Measurements from ENCODE around the gene CRB2. TPM values are rescaled to one million over a fixed set of nuclear protein-coding genes. Genes with fewer than 3 reads are reported as not detected.

CRB2 gene
- total and polyA plus RNA-seq, 2 donors, result 0.42 to 0.51 TPM

- H3K4me3 ChIP-seq (ENCODE audit: low read depth, low read length), result no peak overlapping the region
- no peaks in the 10 kb centered on the region for H3K36me3 ChIP-seq (ENCODE audit: insufficient read depth)
- H3K4me1 ChIP-seq (ENCODE audit: insufficient read depth), result no peaks in the 10 kb centered on the region
- no peak for DNase-seq (ENCODE audit: extremely low spot score)
- no peak overlapping the region for H3K27ac ChIP-seq (ENCODE audit: low read depth)
- 91% methylated on average over 29 of the region's 29 CpGs for WGBS
These were observed 14.7 kb downstream of the CRB2 start for GRCh38 chr9:123370526-123371227.

DNA sequence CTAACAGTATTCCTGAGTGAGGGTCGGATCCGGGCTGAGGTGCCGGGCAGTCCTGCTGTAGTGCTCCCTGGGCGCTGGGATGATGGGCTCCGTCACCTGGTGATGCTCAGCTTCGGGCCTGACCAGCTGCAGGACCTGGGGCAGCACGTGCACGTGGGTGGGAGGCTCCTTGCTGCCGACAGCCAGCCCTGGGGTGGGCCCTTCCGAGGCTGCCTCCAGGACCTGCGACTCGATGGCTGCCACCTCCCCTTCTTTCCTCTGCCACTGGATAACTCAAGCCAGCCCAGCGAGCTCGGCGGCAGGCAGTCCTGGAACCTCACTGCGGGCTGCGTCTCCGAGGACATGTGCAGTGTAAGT is 15.2 kb downstream of the CRB2 start:
- Histone ChIP-seq H3K4me1 (ENCODE audit: insufficient read depth) (no peaks in the 10 kb centered on the region), H3K4me3 (ENCODE audit: low read depth, low read length) (no peak overlapping the region), H3K27ac (ENCODE audit: low read depth) (no peak overlapping the region), H3K36me3 (ENCODE audit: insufficient read depth) (no peaks in the 10 kb centered on the region)
- 88% methylated on average over 18 of the region's 18 CpGs for WGBS
- DNase-seq (ENCODE audit: extremely low spot score), result no peak

GRCh38 chr9:123371805-123372590 is 16.0 kb downstream of the CRB2 start:
- Histone ChIP-seq H3K4me3 (ENCODE audit: low read depth, low read length) (no peak overlapping the region), H3K4me1 (ENCODE audit: insufficient read depth) (no peaks in the 10 kb centered on the region), H3K27ac (ENCODE audit: low read depth) (no peak overlapping the region), H3K36me3 (ENCODE audit: insufficient read depth) (no peaks in the 10 kb centered on the region)
- WGBS, result 89% methylated on average over 14 of the region's 14 CpGs
- DNase-seq (ENCODE audit: extremely low spot score), result no peak

GRCh38 chr9:123372766-123373446 is 16.9 kb downstream of the CRB2 start:
- no peaks in the 10 kb centered on the region for H3K4me1 ChIP-seq (ENCODE audit: insufficient read depth)
- no peak overlapping the region for H3K27ac ChIP-seq (ENCODE audit: low read depth)
- H3K36me3 ChIP-seq (ENCODE audit: insufficient read depth), result no peaks in the 10 kb centered on the region
- 44% methylated on average over 58 of the region's 58 CpGs for WGBS
- no peak overlapping the region for H3K4me3 ChIP-seq (ENCODE audit: low read depth, low read length)
- no peak for DNase-seq (ENCODE audit: extremely low spot score)

DNA sequence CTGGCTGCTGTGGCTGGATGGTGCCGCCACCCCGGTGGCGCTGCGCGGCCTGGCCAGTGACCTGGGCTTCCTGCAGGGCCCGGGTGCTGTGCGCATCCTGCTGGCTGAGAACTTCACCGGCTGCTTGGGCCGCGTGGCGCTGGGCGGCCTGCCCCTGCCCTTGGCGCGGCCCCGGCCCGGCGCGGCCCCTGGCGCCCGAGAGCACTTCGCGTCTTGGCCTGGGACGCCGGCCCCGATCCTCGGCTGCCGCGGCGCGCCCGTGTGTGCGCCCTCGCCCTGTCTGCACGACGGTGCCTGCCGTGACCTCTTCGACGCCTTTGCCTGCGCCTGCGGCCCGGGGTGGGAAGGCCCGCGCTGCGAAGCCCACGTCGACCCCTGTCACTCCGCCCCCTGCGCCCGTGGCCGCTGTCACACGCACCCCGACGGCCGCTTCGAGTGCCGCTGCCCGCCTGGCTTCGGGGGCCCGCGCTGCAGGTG is 17.5 kb downstream of the CRB2 start:
- Histone ChIP-seq H3K27ac (ENCODE audit: low read depth) (no peak overlapping the region), H3K36me3 (ENCODE audit: insufficient read depth) (no peaks in the 10 kb centered on the region), H3K4me1 (ENCODE audit: insufficient read depth) (no peaks in the 10 kb centered on the region), H3K4me3 (ENCODE audit: low read depth, low read length) (no peak overlapping the region)
- DNase-seq (ENCODE audit: extremely low spot score), result no peak
- WGBS, result 6% methylated on average over 60 of the region's 60 CpGs

GRCh38 chr9:123373946-123374345 is 17.9 kb downstream of the CRB2 start:
- no peak overlapping the region for H3K4me3 ChIP-seq (ENCODE audit: low read depth, low read length)
- no peaks in the 10 kb centered on the region for H3K36me3 ChIP-seq (ENCODE audit: insufficient read depth)
- H3K27ac ChIP-seq (ENCODE audit: low read depth), result no peak overlapping the region
- DNase-seq (ENCODE audit: extremely low spot score), result no peak
- H3K4me1 ChIP-seq (ENCODE audit: insufficient read depth), result no peaks in the 10 kb centered on the region
- WGBS, result 13% methylated on average over 10 of the region's 10 CpGs

- WGBS, result 9% methylated on average over 14 of the region's 14 CpGs
- DNase-seq (ENCODE audit: extremely low spot score), result peak; percentile 26
- H3K4me1 ChIP-seq (ENCODE audit: insufficient read depth), result no peaks in the 10 kb centered on the region
- H3K4me3 ChIP-seq (ENCODE audit: low read depth, low read length), result no peak overlapping the region
- no peak overlapping the region for H3K27ac ChIP-seq (ENCODE audit: low read depth)
- H3K36me3 ChIP-seq (ENCODE audit: insufficient read depth), result no peaks in the 10 kb centered on the region
These were observed 19.6 kb downstream of the CRB2 start for GRCh38 chr9:123375469-123376132.

DNA sequence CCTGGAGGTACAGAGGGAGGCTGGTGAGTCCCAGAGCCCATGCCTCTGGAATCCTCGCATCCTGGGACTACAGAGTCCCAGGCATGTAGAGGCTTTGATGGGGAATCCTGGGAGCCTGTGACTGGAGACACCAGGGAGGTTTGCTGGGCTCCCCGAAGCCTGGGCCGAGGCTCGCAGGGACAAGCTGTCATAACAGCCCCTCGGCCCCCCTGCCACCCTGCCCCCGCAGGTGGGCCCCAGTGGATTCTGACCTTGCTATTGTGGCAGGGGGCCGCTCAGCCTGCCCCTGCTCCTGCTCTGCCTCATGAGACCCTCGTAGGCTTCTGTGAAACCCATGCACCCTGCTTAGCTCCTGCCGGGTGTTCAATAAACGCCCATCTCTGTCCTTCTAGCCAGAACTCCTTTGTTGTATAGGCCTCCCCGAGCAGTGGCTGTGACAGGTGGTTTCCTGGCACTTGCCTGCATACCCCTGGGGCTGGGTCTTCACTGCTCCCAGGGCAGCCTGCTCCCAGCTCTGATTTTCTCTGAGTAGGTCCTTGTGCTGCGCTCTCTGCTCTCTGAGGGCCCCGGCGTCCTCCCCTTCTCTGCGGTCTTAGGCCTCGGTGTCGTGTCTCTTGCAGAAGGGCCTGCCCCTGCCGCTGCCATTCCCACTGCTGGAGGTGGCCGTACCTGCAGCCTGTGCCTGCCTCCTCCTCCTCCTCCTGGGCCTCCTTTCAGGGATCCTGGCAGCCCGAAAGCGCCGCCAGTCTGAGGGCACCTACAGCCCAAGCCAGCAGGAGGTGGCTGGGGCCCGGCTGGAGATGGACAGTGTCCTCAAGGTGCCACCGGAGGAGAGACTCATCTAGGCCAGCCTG is 20.4 kb downstream of the CRB2 start:
- WGBS, result 74% methylated on average over 24 of the region's 24 CpGs
- Histone ChIP-seq H3K4me3 (ENCODE audit: low read depth, low read length) (no peak overlapping the region), H3K4me1 (ENCODE audit: insufficient read depth) (no peaks in the 10 kb centered on the region), H3K27ac (ENCODE audit: low read depth) (no peak overlapping the region), H3K36me3 (ENCODE audit: insufficient read depth) (no peaks in the 10 kb centered on the region)
- no peak for DNase-seq (ENCODE audit: extremely low spot score)

GRCh38 chr9:123377211-123377971 is 21.4 kb downstream of the CRB2 start:
- no peak overlapping the region for H3K4me3 ChIP-seq (ENCODE audit: low read depth, low read length)
- DNase-seq (ENCODE audit: extremely low spot score), result no peak
- WGBS, result 80% methylated on average over 21 of the region's 21 CpGs
- H3K36me3 ChIP-seq (ENCODE audit: insufficient read depth), result no peaks in the 10 kb centered on the region
- H3K4me1 ChIP-seq (ENCODE audit: insufficient read depth), result no peaks in the 10 kb centered on the region
- no peak overlapping the region for H3K27ac ChIP-seq (ENCODE audit: low read depth)

GRCh38 chr9:123378025-123378424 is 22.0 kb downstream of the CRB2 start:
- no peak overlapping the region for H3K4me3 ChIP-seq (ENCODE audit: low read depth, low read length)
- H3K27ac ChIP-seq (ENCODE audit: low read depth), result no peak overlapping the region
- no peaks in the 10 kb centered on the region for H3K4me1 ChIP-seq (ENCODE audit: insufficient read depth)
- DNase-seq (ENCODE audit: extremely low spot score), result no peak
- no peaks in the 10 kb centered on the region for H3K36me3 ChIP-seq (ENCODE audit: insufficient read depth)
- WGBS, result 81% methylated on average over 10 of the region's 10 CpGs

DNA sequence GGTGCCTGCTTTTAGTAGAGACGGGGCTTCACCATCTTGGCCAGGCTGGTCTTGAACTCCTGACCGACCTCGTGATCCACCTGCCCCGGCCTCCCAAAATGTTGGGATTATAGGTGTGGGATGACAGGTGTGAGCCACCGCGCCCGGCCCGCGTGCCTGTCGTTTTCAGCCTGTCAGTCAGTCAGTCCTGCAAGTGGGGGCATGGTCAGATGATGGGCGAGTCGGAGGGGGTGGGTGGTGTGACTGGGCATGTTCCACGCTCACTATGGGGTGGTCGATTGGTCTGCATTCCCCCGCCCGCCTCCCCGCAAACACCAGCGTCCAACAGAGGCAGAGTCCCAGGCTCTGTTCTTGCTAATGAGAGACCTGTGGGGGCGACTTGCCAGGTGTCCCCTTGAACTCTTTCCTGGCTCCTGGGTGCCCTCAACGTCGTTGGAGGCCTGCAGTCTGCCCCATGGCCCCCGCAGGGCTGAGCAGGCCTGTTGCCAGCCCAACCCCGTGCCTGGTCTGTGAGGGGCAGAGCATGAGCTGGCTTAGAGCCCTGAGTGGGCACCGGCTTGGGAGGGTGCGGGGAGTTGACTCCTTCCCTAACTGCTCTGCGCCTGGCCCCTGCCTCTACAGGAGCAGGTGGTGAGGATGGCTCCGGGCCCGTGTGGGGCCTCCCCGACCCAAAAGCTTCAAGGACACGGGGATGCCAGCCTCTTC is 23.1 kb downstream of the CRB2 start:
- DNase-seq (ENCODE audit: extremely low spot score), result no peak
- Histone ChIP-seq H3K27ac (ENCODE audit: low read depth) (no peak overlapping the region), H3K36me3 (ENCODE audit: insufficient read depth) (no peaks in the 10 kb centered on the region), H3K4me3 (ENCODE audit: low read depth, low read length) (no peak overlapping the region), H3K4me1 (ENCODE audit: insufficient read depth) (no peaks in the 10 kb centered on the region)
- 90% methylated on average over 30 of the region's 30 CpGs for WGBS
